Measurements from ENCODE around the gene KRT39. TPM values are rescaled to one million over a fixed set of nuclear protein-coding genes. Genes with fewer than 3 reads are reported as not detected.

Gene KRT39
- total and polyA plus RNA-seq, 2 of the 8 experiments (the other 6 are each of a cell fraction or from before 2014, with no cell fraction given) = not detected

- H2AFZ ChIP-seq (ENCODE audit: low read length) = peak overlapping the region; percentile 64
- H3K9me3 ChIP-seq (ENCODE audit: insufficient read depth in 2 of 2, low read depth in 1 of 2, low read length in 1 of 2) = no peaks in the 10 kb centered on the region
- no peak overlapping the region for H2BK12ac ChIP-seq (ENCODE audit: low read depth, low read length)
- H4K8ac ChIP-seq (ENCODE audit: extremely low read depth, insufficient read depth, low read length) = no peak overlapping the region; the same call in 1 of the 2 replicates
- no peak overlapping the region for H3K56ac ChIP-seq (replicated peaks; ENCODE audit: insufficient read length, low read depth, low read length)
- CTCF ChIA-PET (ENCODE audit: partially characterized antibody) = interaction anchor here (0.7 to 0.8 kb wide), 2 partner anchors 386 to 1824 kb away, joined by 3 read pairs; no protein-coding TSS in a partner anchor
- DNase-seq (ENCODE audit: low read depth in 1 of 2, low spot score in 2 of 2) = no peak
- H3K4me2 ChIP-seq (ENCODE audit: insufficient read depth in 1 of 2, low read depth in 2 of 2, low read length in 2 of 2) = no peak overlapping the region
- no peaks in the 10 kb centered on the region for H3K36me3 ChIP-seq (ENCODE audit: control insufficient read depth in 2 of 4, insufficient read depth in 4 of 4, low read length in 3 of 4)
- no peaks in the 10 kb centered on the region for H3K27me3 ChIP-seq (replicated peaks in 1 of 4; ENCODE audit: control insufficient read depth in 3 of 4, extremely low read depth in 1 of 4, insufficient read depth in 3 of 4, low read length in 3 of 4)
- no peak overlapping the region for H2BK120ac ChIP-seq (replicated peaks; ENCODE audit: low read depth, low read length)
- H4K5ac ChIP-seq (ENCODE audit: insufficient read length, low read depth, low read length) = no peak overlapping the region
- H2BK5ac ChIP-seq (ENCODE audit: low read depth, low read length) = no peak overlapping the region
- 92% methylated on average over 16 of the region's 19 CpGs; no CpG with 5 or more reads in 1 of the 2 experiments for WGBS, 2 experiments (ENCODE audit: extremely low coverage in 1 of 2, insufficient coverage in 1 of 2, insufficient read length in 1 of 2, insufficient replicate concordance in 2 of 2, low coverage in 1 of 2, low lambda C conversion rate in 2 of 2, missing lambda C conversion rate in 1 of 2)
- no peak overlapping the region for H3K4ac ChIP-seq (replicated peaks; ENCODE audit: insufficient read length, low read depth, low read length)
- H3K4me1 ChIP-seq (replicated peaks in 1 of 4; ENCODE audit: control insufficient read depth in 3 of 4, insufficient read depth in 4 of 4, low read length in 3 of 4) = peaks cover 0 to 4% (median 0%) of the 10 kb centered on the region in 4 experiments; a peak in 2 of 7 replicates
- no peak overlapping the region for H3K23ac ChIP-seq (ENCODE audit: insufficient read length)
- H3K79me2 ChIP-seq (ENCODE audit: control insufficient read depth in 1 of 2, insufficient read depth in 2 of 2, low read length in 2 of 2) = no peaks in the 10 kb centered on the region
- no peaks in the 10 kb centered on the region for H4K20me1 ChIP-seq (replicated peaks in 1 of 2; ENCODE audit: control insufficient read depth in 1 of 2, insufficient read depth in 2 of 2, low read length in 2 of 2)
- H3K27ac ChIP-seq (ENCODE audit: low read depth, low read length) = no peak overlapping the region
- TF ChIP-seq EP300 (IDR thresholded peaks at IDR 0.05; ENCODE audit: borderline replicate concordance in 1 of 2, low read depth in 2 of 2, low read length in 2 of 2) (no peak), SAP30 (IDR thresholded peaks at IDR 0.05; ENCODE audit: insufficient read depth, insufficient replicate concordance, low read length) (no peak), SIX5 (IDR thresholded peaks at IDR 0.05; ENCODE audit: low read depth, low read length) (no peak), RXRA (IDR thresholded peaks at IDR 0.05; ENCODE audit: insufficient read depth, low read depth, low read length) (no peak), SP4 (IDR thresholded peaks at IDR 0.05; ENCODE audit: low read length) (no peak), PHF8 (conservative IDR thresholded peaks at IDR 0.05; ENCODE audit: low read depth, low read length) (no peak), CTBP2 (IDR thresholded peaks at IDR 0.05; ENCODE audit: borderline replicate concordance, insufficient read depth, insufficient read length, low read length) (no peak), CTCF (IDR thresholded peaks at IDR 0.05; ENCODE audit: control extremely low read depth in 1 of 3, insufficient read depth in 1 of 3, low read depth in 1 of 3, low read length in 3 of 3) (no peak)
- 0 out of 2 replicates have a peak, but pooled peaks cover 2% of the 10 kb centered on the region for H3K23me2 ChIP-seq (ENCODE audit: low read depth, low read length)
- no peak overlapping the region for H2AK5ac ChIP-seq (ENCODE audit: low read depth, low read length)
- no peak for FAIRE-seq
- POLR2A ChIA-PET (ENCODE audit: partially characterized antibody) = interaction anchor here (1.0 to 1.1 kb wide), 2 partner anchors 21 to 43 kb away, joined by 3 to 4 read pairs; no protein-coding TSS in a partner anchor
- no peak overlapping the region for H2BK15ac ChIP-seq (ENCODE audit: low read length)
- no peaks in the 10 kb centered on the region for H3K79me1 ChIP-seq (ENCODE audit: low read depth, low read length)
- H3K9ac ChIP-seq (replicated peaks in 1 of 4; ENCODE audit: extremely low read depth in 1 of 4, low read depth in 3 of 4, low read length in 3 of 4) = no peak overlapping the region
- H4K91ac ChIP-seq (replicated peaks; ENCODE audit: insufficient read length, low read length) = no peak overlapping the region
- H3K4me3 ChIP-seq (ENCODE audit: extremely low read depth in 1 of 4, insufficient read depth in 2 of 4, low read depth in 3 of 4, low read length in 4 of 4) = no peak overlapping the region
- no peak overlapping the region for H2BK20ac ChIP-seq (ENCODE audit: low read length)
- H3K14ac ChIP-seq (ENCODE audit: insufficient read length) = no peak overlapping the region
- H3K18ac ChIP-seq (ENCODE audit: extremely low read depth, low read length) = no peak overlapping the region
These were observed 30.2 kb downstream of the KRT39 start for GRCh38 chr17:40936437-40936971.
